HepG2 (cell line): ENCODE measurements around the gene NEMF. TPM values are rescaled to one million over a fixed set of nuclear protein-coding genes. Genes with fewer than 3 reads are reported as not detected.
A peak's percentile ranks its signal among the peaks of the same experiment; 100 is the strongest.

ENCODE experiments used
- AGO1 ChIP-seq: fragments of 200-400 bp; formaldehyde crosslinking; IDR thresholded peaks from 2 replicates; pipeline ENCODE4 v1.6.1; 2017; ENCODE audit warnings: mild to moderate bottlenecking, low read depth, low read length, moderate library complexity; ENCODE audit not compliant: poor library complexity, severe bottlenecking
- ARID2 ChIP-seq: sonication (generic); formaldehyde crosslinking; IDR thresholded peaks from 2 replicates; pipeline ENCODE4 v1.8.1; 2022; ENCODE audit warnings: mild to moderate bottlenecking, missing genetic modification reagents, borderline replicate concordance
- CEBPB ChIP-seq: IDR thresholded peaks from 2 replicates; pipeline ENCODE4 v1.6.1; 2011; ENCODE audit warnings: low read depth, low read length, improper control_type of control experiment, borderline replicate concordance
- GTF2F1 ChIP-seq: fragments of 150-350 bp; IDR thresholded peaks from 2 replicates; pipeline ENCODE4 v1.6.1; 2014; ENCODE audit warnings: low read length
- IKZF1 ChIP-seq: fragments of 450-650 bp; IDR thresholded peaks from 2 replicates; pipeline ENCODE4 v1.7.1; 2016
- JUND ChIP-seq: sonication (generic); formaldehyde crosslinking; IDR thresholded peaks from 2 replicates; pipeline ENCODE4 v1.8.0; 2022; ENCODE audit warnings: mild to moderate bottlenecking, missing genetic modification reagents
- LRRFIP1 ChIP-seq: sonication (generic); formaldehyde crosslinking; conservative IDR thresholded peaks from 2 replicates; pipeline ENCODE4 v1.4.0; 2020; ENCODE audit warnings: missing genetic modification reagents
- MAFF ChIP-seq: IDR thresholded peaks from 2 replicates; pipeline ENCODE4 v1.6.1; 2011; ENCODE audit warnings: low read depth, low read length, improper control_type of control experiment
- MBD4 ChIP-seq: IDR thresholded peaks from 2 replicates; pipeline ENCODE4 v1.6.1; 2012; ENCODE audit warnings: low read length, inconsistent platforms, borderline replicate concordance
- ONECUT2 ChIP-seq: sonication (generic); formaldehyde crosslinking; IDR thresholded peaks from 2 replicates; pipeline ENCODE4 v1.4.0; 2020; ENCODE audit warnings: missing genetic modification reagents
- POGZ ChIP-seq: sonication (generic); formaldehyde crosslinking; IDR thresholded peaks from 2 replicates; pipeline ENCODE4 v1.4.0; 2020; ENCODE audit warnings: mild to moderate bottlenecking, missing genetic modification reagents
- PRDM4 ChIP-seq: sonication (generic); formaldehyde crosslinking; IDR thresholded peaks from 2 replicates; pipeline ENCODE4 v1.9.0; 2021; ENCODE audit warnings: missing genetic modification reagents, borderline replicate concordance
- REPIN1 ChIP-seq: sonication (generic); formaldehyde crosslinking; IDR thresholded peaks from 2 replicates; pipeline ENCODE4 v1.8.0; 2022; ENCODE audit warnings: missing genetic modification reagents, low read depth, mild to moderate bottlenecking, borderline replicate concordance
- ZKSCAN8 ChIP-seq: IDR thresholded peaks from 2 replicates; pipeline ENCODE4 v1.6.1; 2016; ENCODE audit warnings: borderline replicate concordance, missing genetic modification reagents, missing compliant biosample characterization
- ZNF160 ChIP-seq: sonication (generic); formaldehyde crosslinking; IDR thresholded peaks from 2 replicates; pipeline ENCODE4 v1.8.0; 2022; ENCODE audit warnings: mild to moderate bottlenecking, inconsistent platforms, missing genetic modification reagents
- ZNF205 ChIP-seq: IDR thresholded peaks from 2 replicates; pipeline ENCODE4 v1.6.1; 2018; ENCODE audit warnings: missing biosample characterization, missing genetic modification reagents
- ZNF460 ChIP-seq: sonication (generic); formaldehyde crosslinking; IDR thresholded peaks from 2 replicates; pipeline ENCODE4 v1.5.1; 2020; ENCODE audit warnings: missing genetic modification reagents, mild to moderate bottlenecking, borderline replicate concordance
- polyA plus RNA-seq, 8 experiments: library from polyadenylated mRNA; depleted of rRNA in 3 of 8; stranded (reverse) in 7 of 8; unstranded in 1 of 8; fragments of >200 nt; fragmentation: Illumina TruSeq in 4 of 8; extraction: Trizol in 4 of 8; gene quantifications; 2 replicates each; pipeline versions ENCODE4 v1.2.1 to v1.2.3, GENCODE V29; 2011 to 2016; ENCODE audit warnings: low read depth in 4 of 8, missing spikeins in 1 of 8, mixed read lengths in 1 of 8; ENCODE audit not compliant: insufficient read depth in 1 of 8
- total RNA-seq, 5 experiments: library from RNA; depleted of rRNA; stranded (reverse); fragments of >200 nt; fragmentation: Illumina TruSeq; extraction: Trizol; gene quantifications; 2 replicates each; pipeline ENCODE4 v1.2.3, GENCODE V29; 2016; ENCODE audit warnings: low read depth in 1 of 5
- TF ChIP-seq, protein P1 (sequence below): sonication (generic); formaldehyde crosslinking; conservative IDR thresholded peaks from 2 replicates; pipeline ENCODE4 v1.8.0; 2022; ENCODE audit warnings: mild to moderate bottlenecking, moderate library complexity, missing genetic modification reagents
- TF ChIP-seq, protein P2 (sequence below): sonication (generic); formaldehyde crosslinking; IDR thresholded peaks from 2 replicates; pipeline ENCODE4 v1.4.0; 2020; ENCODE audit warnings: missing genetic modification reagents

Gene NEMF
- total and polyA plus RNA-seq, 2 of the 13 experiments (the other 11 are each of a cell fraction or from before 2014, with no cell fraction given) = 21.3 to 57.9 TPM

DNA sequence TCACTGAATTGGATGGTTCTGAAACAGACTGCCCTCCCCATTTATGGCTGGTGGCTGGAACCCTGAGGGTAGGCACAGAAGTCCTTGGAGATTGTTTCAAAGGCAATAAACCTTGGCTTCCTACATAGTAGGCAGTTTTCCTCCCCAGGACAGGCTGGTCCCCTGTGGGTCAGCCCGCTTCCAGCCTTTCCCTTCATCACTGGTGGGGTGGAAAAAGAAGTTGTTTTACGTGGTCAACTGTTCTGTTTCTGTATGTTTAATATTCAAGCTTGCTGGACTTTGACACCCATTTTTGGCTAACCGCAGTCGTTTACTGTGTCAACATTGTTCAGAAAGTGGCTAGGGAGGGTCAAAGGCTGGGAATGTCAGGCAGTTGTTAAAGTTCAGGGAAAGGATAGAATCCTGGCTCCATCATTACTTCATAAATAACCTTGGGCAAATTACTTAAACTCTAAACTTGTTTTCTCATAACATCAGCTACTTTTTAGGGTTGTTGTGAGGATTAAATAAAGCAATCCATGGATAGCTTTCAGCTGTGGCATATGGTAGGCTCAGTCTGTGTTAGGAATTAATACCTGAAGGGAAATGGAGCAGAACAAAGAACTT lies 82.3 kb downstream of the NEMF start (continued):
- TF ChIP-seq ARID2 (CRISPR knock-in tag) (peak; percentile 80; the same call in 1 of the 2 replicates), MAFF (0 out of 2 replicates have a peak, but pooled peaks have one; percentile 21), PRDM4 (CRISPR knock-in tag) (0 out of 2 replicates have a peak, but pooled peaks have one; percentile 64), POGZ (0 out of 2 replicates have a peak, but pooled peaks have one; percentile 48), ZNF160 (CRISPR knock-in tag) (peak; percentile 43; the same call in 1 of the 2 replicates), ZKSCAN8 (CRISPR knock-in tag) (0 out of 2 replicates have a peak, but pooled peaks have one; percentile 63), ONECUT2 (no peak), JUND (CRISPR knock-in tag) (no peak), LRRFIP1 (CRISPR knock-in tag) (no peak), AGO1 (no peak), IKZF1 (no peak), MBD4 (peak; percentile 47; the same call in 1 of the 2 replicates), ZNF460 (CRISPR knock-in tag) (peak; percentile 20; the same call in 1 of the 2 replicates), REPIN1 (CRISPR knock-in tag) (peak; percentile 88; the same call in 1 of the 2 replicates), CEBPB (peak; percentile 25; the same call in 1 of the 2 replicates), ZNF205 (peak; percentile 81; the same call in 1 of the 2 replicates), GTF2F1 (no peak)
- TF ChIP-seq, protein P1, sequence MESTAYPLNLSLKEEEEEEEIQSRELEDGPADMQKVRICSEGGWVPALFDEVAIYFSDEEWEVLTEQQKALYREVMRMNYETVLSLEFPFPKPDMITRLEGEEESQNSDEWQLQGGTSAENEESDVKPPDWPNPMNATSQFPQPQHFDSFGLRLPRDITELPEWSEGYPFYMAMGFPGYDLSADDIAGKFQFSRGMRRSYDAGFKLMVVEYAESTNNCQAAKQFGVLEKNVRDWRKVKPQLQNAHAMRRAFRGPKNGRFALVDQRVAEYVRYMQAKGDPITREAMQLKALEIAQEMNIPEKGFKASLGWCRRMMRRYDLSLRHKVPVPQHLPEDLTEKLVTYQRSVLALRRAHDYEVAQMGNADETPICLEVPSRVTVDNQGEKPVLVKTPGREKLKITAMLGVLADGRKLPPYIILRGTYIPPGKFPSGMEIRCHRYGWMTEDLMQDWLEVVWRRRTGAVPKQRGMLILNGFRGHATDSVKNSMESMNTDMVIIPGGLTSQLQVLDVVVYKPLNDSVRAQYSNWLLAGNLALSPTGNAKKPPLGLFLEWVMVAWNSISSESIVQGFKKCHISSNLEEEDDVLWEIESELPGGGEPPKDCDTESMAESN = no peak
- TF ChIP-seq, protein P2, sequence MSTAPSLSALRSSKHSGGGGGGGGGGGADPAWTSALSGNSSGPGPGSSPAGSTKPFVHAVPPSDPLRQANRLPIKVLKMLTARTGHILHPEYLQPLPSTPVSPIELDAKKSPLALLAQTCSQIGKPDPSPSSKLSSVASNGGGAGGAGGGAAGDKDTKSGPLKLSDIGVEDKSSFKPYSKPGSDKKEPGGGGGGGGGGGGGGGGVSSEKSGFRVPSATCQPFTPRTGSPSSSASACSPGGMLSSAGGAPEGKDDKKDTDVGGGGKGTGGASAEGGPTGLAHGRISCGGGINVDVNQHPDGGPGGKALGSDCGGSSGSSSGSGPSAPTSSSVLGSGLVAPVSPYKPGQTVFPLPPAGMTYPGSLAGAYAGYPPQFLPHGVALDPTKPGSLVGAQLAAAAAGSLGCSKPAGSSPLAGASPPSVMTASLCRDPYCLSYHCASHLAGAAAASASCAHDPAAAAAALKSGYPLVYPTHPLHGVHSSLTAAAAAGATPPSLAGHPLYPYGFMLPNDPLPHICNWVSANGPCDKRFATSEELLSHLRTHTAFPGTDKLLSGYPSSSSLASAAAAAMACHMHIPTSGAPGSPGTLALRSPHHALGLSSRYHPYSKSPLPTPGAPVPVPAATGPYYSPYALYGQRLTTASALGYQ (CRISPR knock-in tag) = peak; percentile 86; the same call in 1 of the 2 replicates
